GM12892 (cell line): Measurements from ENCODE around the gene ANTXRL.
"Not testable (repeated sequence)": the region's sequence is repeated elsewhere in the genome, so short reads cannot be mapped to it uniquely, and the experiment has no call there.

Experiments used
- DNase-seq: peaks from one replicate; pipeline ENCODE4 v3.0.0; 2011; ENCODE audit not compliant: insufficient read length
- FAIRE-seq: peaks from 2 replicates; lab custom pipeline; 2011; peaks lifted over from hg19 to GRCh38; lab: Jason Lieb, UNC
- POLR2A ChIP-seq: IDR thresholded peaks from 2 replicates; pipeline ENCODE4 v1.6.1; 2011; ENCODE audit warnings: low read depth, low read length, control low read depth
- POLR2AphosphoS5 ChIP-seq: IDR thresholded peaks from 2 replicates; pipeline ENCODE4 v1.6.1; 2011; ENCODE audit warnings: low read depth, low read length, control low read depth
- TAF1 ChIP-seq: IDR thresholded peaks from 2 replicates; pipeline ENCODE4 v1.6.1; 2011; ENCODE audit warnings: low read depth, mild to moderate bottlenecking, control low read depth, low read length, borderline replicate concordance

ANTXRL gene

GRCh38 chr10:46309511-46310142 is 22.8 kb downstream of the ANTXRL start:
- DNase-seq (no peak), FAIRE-seq (no peak)
- TF ChIP-seq TAF1 (no peak), POLR2AphosphoS5 (no peak), POLR2A (no peak)

- FAIRE-seq = no peak
These were observed 23.3 kb downstream of the ANTXRL start for GRCh38 chr10:46310143-46310514.

GRCh38 chr10:46310851-46311250 is 24.1 kb downstream of the ANTXRL start:
- FAIRE-seq = no peak
- no peak for DNase-seq
- no peak for TF ChIP-seq POLR2AphosphoS5
- no peak for TF ChIP-seq TAF1
- no peak for TF ChIP-seq POLR2A

More at GRCh38 chr10:46310143-46310514, 23.3 kb downstream of the ANTXRL start:
- DNase-seq = no peak
- TF ChIP-seq POLR2AphosphoS5 = no peak
- TF ChIP-seq TAF1 = no peak
- TF ChIP-seq POLR2A = no peak

- DNase-seq (no peak), FAIRE-seq (no peak)
- TF ChIP-seq POLR2AphosphoS5 = no peak
- no peak for TF ChIP-seq POLR2A
- no peak for TF ChIP-seq TAF1
These were observed 24.7 kb downstream of the ANTXRL start for GRCh38 chr10:46311501-46311951.

- not testable (repeated sequence) for FAIRE-seq, DNase-seq
These were observed 25.2 kb downstream of the ANTXRL start for GRCh38 chr10:46311961-46312431.

- FAIRE-seq (no peak), DNase-seq (no peak)
- no peak for TF ChIP-seq TAF1
- no peak for TF ChIP-seq POLR2AphosphoS5
- no peak for TF ChIP-seq POLR2A
These were observed 26.2 kb downstream of the ANTXRL start for GRCh38 chr10:46312953-46313352.

GRCh38 chr10:46314071-46314470 is 27.3 kb downstream of the ANTXRL start:
- no peak for FAIRE-seq

GRCh38 chr10:46315071-46315860 is 28.5 kb downstream of the ANTXRL start:
- not testable (repeated sequence) for DNase-seq, FAIRE-seq

More at GRCh38 chr10:46314071-46314470, 27.3 kb downstream of the ANTXRL start:
- no peak for TF ChIP-seq POLR2AphosphoS5
- TF ChIP-seq TAF1 = no peak
- no peak for TF ChIP-seq POLR2A
- no peak for DNase-seq

GRCh38 chr10:46317370-46317769 is 30.6 kb downstream of the ANTXRL start:
- DNase-seq (no peak), FAIRE-seq (no peak)
- TF ChIP-seq POLR2A (no peak), TAF1 (no peak), POLR2AphosphoS5 (no peak)

GRCh38 chr10:46317889-46318288 is 31.1 kb downstream of the ANTXRL start:
- no peak for DNase-seq
- no peak for TF ChIP-seq TAF1
- TF ChIP-seq POLR2AphosphoS5 = no peak
- no peak for TF ChIP-seq POLR2A
- no peak for FAIRE-seq

GRCh38 chr10:46318799-46319198 is 32.0 kb downstream of the ANTXRL start:
- DNase-seq (no peak), FAIRE-seq (no peak)
- TF ChIP-seq POLR2A = no peak
- TF ChIP-seq TAF1 = no peak
- no peak for TF ChIP-seq POLR2AphosphoS5

GRCh38 chr10:46319389-46319788 is 32.6 kb downstream of the ANTXRL start:
- no peak for FAIRE-seq

More at GRCh38 chr10:46319389-46319788, 32.6 kb downstream of the ANTXRL start:
- no peak for TF ChIP-seq POLR2AphosphoS5
- no peak for TF ChIP-seq TAF1
- no peak for TF ChIP-seq POLR2A
- no peak for DNase-seq
